MM.1S (cell line): ENCODE results near the gene ABHD3.

Source experiments
- DNase-seq: peaks from one replicate; pipeline ENCODE4 v3.0.0-alpha.2; 2015
- H2AFZ ChIP-seq: fragments of 300-600 bp; sonication (generic); 2 replicates; pipeline ENCODE4 v1.6.0; 2016; ENCODE audit warnings: antibody characterized with exemption, low read length
- H3F3A ChIP-seq: fragments of 300-600 bp; sonication (generic); 2 replicates; pipeline ENCODE4 v1.6.1; 2016; ENCODE audit warnings: mild to moderate bottlenecking, antibody characterized with exemption, low read length, moderate library complexity, mixed read lengths; ENCODE audit not compliant: insufficient read depth
- H3K27ac ChIP-seq: fragments of 300-600 bp; sonication (generic); 2 replicates; pipeline ENCODE4 v1.5.1; 2016; ENCODE audit warnings: mild to moderate bottlenecking, low read length
- H3K27me3 ChIP-seq: fragments of 300-600 bp; sonication (generic); replicated peaks from 2 replicates; pipeline ENCODE4 v1.6.0; 2016; ENCODE audit warnings: low read length; ENCODE audit not compliant: insufficient read depth
- H3K36me3 ChIP-seq: fragments of 300-600 bp; sonication (generic); replicated peaks from 2 replicates; pipeline ENCODE4 v1.6.1; 2016; ENCODE audit warnings: mild to moderate bottlenecking, low read length, mixed read lengths; ENCODE audit not compliant: insufficient read depth
- H3K4me1 ChIP-seq: fragments of 300-600 bp; sonication (generic); 2 replicates; pipeline ENCODE4 v1.6.1; 2016; ENCODE audit warnings: low read length, mixed read lengths
- H3K4me2 ChIP-seq: fragments of 300-600 bp; sonication (generic); 2 replicates; pipeline ENCODE4 v1.6.0; 2016; ENCODE audit warnings: low read depth, low read length
- H3K4me3 ChIP-seq: fragments of 300-600 bp; sonication (generic); 2 replicates; pipeline ENCODE4 v1.5.1; 2016; ENCODE audit warnings: low read length, mixed read lengths
- H3K79me2 ChIP-seq: fragments of 300-600 bp; sonication (generic); 2 replicates; pipeline ENCODE4 v1.6.1; 2016; ENCODE audit warnings: mixed run types, low read length, mixed read lengths
- H3K9ac ChIP-seq: fragments of 300-600 bp; sonication (generic); 2 replicates; pipeline ENCODE4 v1.6.1; 2016; ENCODE audit warnings: low read length, mixed read lengths
- H3K9me2 ChIP-seq: fragments of 300-600 bp; sonication (generic); replicated peaks from 2 replicates; pipeline ENCODE4 v1.6.1; 2016; ENCODE audit warnings: mild to moderate bottlenecking, low read length, mixed read lengths; ENCODE audit not compliant: insufficient read depth
- H3K9me3 ChIP-seq: fragments of 300-600 bp; sonication (generic); replicated peaks from 2 replicates; pipeline ENCODE4 v1.6.1; 2016; ENCODE audit warnings: mild to moderate bottlenecking, low read length, mixed read lengths; ENCODE audit not compliant: insufficient read depth
- H4K20me1 ChIP-seq: fragments of 300-600 bp; sonication (generic); 2 replicates; pipeline ENCODE4 v1.6.1; 2016; ENCODE audit warnings: mild to moderate bottlenecking, low read length, moderate library complexity, mixed read lengths; ENCODE audit not compliant: insufficient read depth
- EZH2 ChIP-seq: fragments of 300-600 bp; sonication (generic); optimal IDR thresholded peaks from 2 replicates; pipeline ENCODE3; 2017; ENCODE audit warnings: low read depth, mild to moderate bottlenecking, antibody characterized with exemption, low read length, mixed read lengths
- EZH2phosphoT487 ChIP-seq: fragments of 300-600 bp; sonication (generic); IDR thresholded peaks from 2 replicates; pipeline ENCODE4 v1.6.1; 2018; ENCODE audit warnings: antibody characterized with exemption, low read length
- TF ChIP-seq, protein P1 (sequence below): fragments of 300-600 bp; sonication (generic); IDR thresholded peaks from 2 replicates; pipeline ENCODE4 v1.5.1; 2016; ENCODE audit warnings: antibody characterized with exemption, low read length, mixed read lengths

Gene ABHD3

GRCh38 chr18:21684731-21685130, 19.8 kb downstream of the ABHD3 start:
- Histone ChIP-seq H3K36me3 (no peaks in the 10 kb centered on the region; the same call in 1 of the 2 replicates), H3K9me3 (no peaks in the 10 kb centered on the region), H3F3A (peaks cover 10% of the 10 kb centered on the region; the same call in 1 of the 2 replicates), H2AFZ (no peak overlapping the region), H3K79me2 (peaks cover 66% of the 10 kb centered on the region), H3K9ac (no peak overlapping the region), H3K9me2 (no peaks in the 10 kb centered on the region), H4K20me1 (no peaks in the 10 kb centered on the region), H3K27ac (no peak overlapping the region), H3K4me3 (no peak overlapping the region), H3K27me3 (no peaks in the 10 kb centered on the region), H3K4me1 (peaks cover 3% of the 10 kb centered on the region; the same call in 1 of the 2 replicates), H3K4me2 (no peak overlapping the region)
- TF ChIP-seq EZH2 (no peak), EZH2phosphoT487 (no peak)
- TF ChIP-seq, protein P1, sequence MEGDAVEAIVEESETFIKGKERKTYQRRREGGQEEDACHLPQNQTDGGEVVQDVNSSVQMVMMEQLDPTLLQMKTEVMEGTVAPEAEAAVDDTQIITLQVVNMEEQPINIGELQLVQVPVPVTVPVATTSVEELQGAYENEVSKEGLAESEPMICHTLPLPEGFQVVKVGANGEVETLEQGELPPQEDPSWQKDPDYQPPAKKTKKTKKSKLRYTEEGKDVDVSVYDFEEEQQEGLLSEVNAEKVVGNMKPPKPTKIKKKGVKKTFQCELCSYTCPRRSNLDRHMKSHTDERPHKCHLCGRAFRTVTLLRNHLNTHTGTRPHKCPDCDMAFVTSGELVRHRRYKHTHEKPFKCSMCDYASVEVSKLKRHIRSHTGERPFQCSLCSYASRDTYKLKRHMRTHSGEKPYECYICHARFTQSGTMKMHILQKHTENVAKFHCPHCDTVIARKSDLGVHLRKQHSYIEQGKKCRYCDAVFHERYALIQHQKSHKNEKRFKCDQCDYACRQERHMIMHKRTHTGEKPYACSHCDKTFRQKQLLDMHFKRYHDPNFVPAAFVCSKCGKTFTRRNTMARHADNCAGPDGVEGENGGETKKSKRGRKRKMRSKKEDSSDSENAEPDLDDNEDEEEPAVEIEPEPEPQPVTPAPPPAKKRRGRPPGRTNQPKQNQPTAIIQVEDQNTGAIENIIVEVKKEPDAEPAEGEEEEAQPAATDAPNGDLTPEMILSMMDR: no peak
- no peak for DNase-seq

DNA sequence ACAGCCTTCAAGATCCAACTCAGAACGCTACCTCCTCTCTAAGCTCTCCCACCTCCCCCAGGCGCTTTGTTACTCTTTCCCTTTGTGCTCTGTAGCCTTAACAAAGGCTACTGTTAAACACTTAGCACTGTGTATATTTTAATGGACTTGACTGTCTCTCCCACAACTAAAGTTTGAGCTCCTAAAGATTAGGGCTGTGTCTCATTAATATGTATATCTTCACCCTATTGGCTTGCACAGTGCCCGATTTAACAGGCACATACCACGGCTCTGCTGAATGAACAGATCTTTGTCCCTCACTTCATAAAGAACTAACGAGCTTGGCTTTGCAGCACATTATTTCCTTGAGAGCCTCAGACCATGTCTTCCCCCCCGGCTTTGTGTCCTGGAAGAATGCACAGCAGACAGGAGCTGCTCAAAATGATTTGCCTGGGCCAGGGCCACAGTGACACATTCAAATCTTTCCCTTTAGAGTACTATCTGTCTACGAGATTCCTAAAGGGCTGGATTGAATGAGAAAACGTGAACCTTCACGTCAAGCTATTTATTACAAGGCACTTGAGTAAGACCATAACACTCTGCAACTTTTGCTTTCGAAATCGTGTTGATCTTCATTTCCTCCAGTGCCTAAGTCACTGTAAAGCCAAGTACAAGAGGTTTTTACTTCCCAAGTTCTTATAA, 22.1 kb downstream of the ABHD3 start:
- TF ChIP-seq EZH2: no peak
- TF ChIP-seq EZH2phosphoT487: no peak
- TF ChIP-seq, protein P1: no peak
- H4K20me1 ChIP-seq: no peaks in the 10 kb centered on the region
- peaks cover 15% of the 10 kb centered on the region; the same call in 1 of the 2 replicates for H3F3A ChIP-seq
- H3K79me2 ChIP-seq: peaks cover 50% of the 10 kb centered on the region
- no peaks in the 10 kb centered on the region; the same call in 1 of the 2 replicates for H3K36me3 ChIP-seq
- no peaks in the 10 kb centered on the region for H3K27me3 ChIP-seq
- H3K9ac ChIP-seq: peak overlapping the region; percentile 33; the same call in 1 of the 2 replicates
- peak overlapping the region; percentile 49; the same call in 1 of the 2 replicates for H3K27ac ChIP-seq
- peaks cover 11% of the 10 kb centered on the region for H3K4me1 ChIP-seq
- peak overlapping the region; percentile 43 for H2AFZ ChIP-seq
- no peaks in the 10 kb centered on the region for H3K9me2 ChIP-seq
- H3K4me3 ChIP-seq: peak overlapping the region; percentile 47
- peak overlapping the region; percentile 64 for H3K4me2 ChIP-seq
- peak; percentile 85 for DNase-seq
- no peaks in the 10 kb centered on the region for H3K9me3 ChIP-seq

- no peaks in the 10 kb centered on the region for H3K27me3 ChIP-seq
- TF ChIP-seq EZH2phosphoT487 (no peak), EZH2 (no peak)
- TF ChIP-seq, protein P1: no peak
- peaks cover 15% of the 10 kb centered on the region; the same call in 1 of the 2 replicates for H3F3A ChIP-seq
- H3K27ac ChIP-seq: no peak overlapping the region
- H3K9me3 ChIP-seq: no peaks in the 10 kb centered on the region
- peaks cover 11% of the 10 kb centered on the region for H3K4me1 ChIP-seq
- H3K36me3 ChIP-seq: no peaks in the 10 kb centered on the region; the same call in 1 of the 2 replicates
- no peak overlapping the region for H3K4me3 ChIP-seq
- no peaks in the 10 kb centered on the region for H4K20me1 ChIP-seq
- H3K4me2 ChIP-seq: no peak overlapping the region
- DNase-seq: no peak
- H3K9ac ChIP-seq: no peak overlapping the region
- no peak overlapping the region for H2AFZ ChIP-seq
- no peaks in the 10 kb centered on the region for H3K9me2 ChIP-seq
- peaks cover 45% of the 10 kb centered on the region for H3K79me2 ChIP-seq
These were observed 24.4 kb downstream of the ABHD3 start for GRCh38 chr18:21680161-21680560.
